Measurements from ENCODE around the gene CREG2.
"Not testable (repeated sequence)": the region's sequence is repeated elsewhere in the genome, so short reads cannot be mapped to it uniquely, and the experiment has no call there.

GRCh38 chr2:101352631-101353030 lies 34.7 kb downstream of the CREG2 start:
- TF ChIP-seq, protein P1, sequence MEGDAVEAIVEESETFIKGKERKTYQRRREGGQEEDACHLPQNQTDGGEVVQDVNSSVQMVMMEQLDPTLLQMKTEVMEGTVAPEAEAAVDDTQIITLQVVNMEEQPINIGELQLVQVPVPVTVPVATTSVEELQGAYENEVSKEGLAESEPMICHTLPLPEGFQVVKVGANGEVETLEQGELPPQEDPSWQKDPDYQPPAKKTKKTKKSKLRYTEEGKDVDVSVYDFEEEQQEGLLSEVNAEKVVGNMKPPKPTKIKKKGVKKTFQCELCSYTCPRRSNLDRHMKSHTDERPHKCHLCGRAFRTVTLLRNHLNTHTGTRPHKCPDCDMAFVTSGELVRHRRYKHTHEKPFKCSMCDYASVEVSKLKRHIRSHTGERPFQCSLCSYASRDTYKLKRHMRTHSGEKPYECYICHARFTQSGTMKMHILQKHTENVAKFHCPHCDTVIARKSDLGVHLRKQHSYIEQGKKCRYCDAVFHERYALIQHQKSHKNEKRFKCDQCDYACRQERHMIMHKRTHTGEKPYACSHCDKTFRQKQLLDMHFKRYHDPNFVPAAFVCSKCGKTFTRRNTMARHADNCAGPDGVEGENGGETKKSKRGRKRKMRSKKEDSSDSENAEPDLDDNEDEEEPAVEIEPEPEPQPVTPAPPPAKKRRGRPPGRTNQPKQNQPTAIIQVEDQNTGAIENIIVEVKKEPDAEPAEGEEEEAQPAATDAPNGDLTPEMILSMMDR (IDR thresholded peaks at IDR 0.05) = not testable (repeated sequence)
- not testable (repeated sequence) for TF ChIP-seq EP300 (IDR thresholded peaks at IDR 0.05)
